Lower lobe of right lung (tissue), 2 donors: ENCODE results near the gene CDC42EP2. TPM values are rescaled to one million over a fixed set of nuclear protein-coding genes. Genes with fewer than 3 reads are reported as not detected.

Source experiments
- ATAC-seq, 2 donors: fragments of 200-7000 bp; cut with Tn5 transposase; one replicate each; pipeline ENCODE4 v1.9.1; 2020 to 2022; ENCODE audit warnings: mild to moderate bottlenecking in 2 of 2, moderate library complexity in 2 of 2
- DNase-seq: peaks from one replicate; pipeline ENCODE4 v3.0.0-alpha.2; 2020
- H3K27ac ChIP-seq: fragments of 200-600 bp; one replicate; pipeline ENCODE4 v1.8.0; 2022
- H3K27me3 ChIP-seq: fragments of 200-600 bp; one replicate; pipeline ENCODE4 v1.8.0; 2022; ENCODE audit warnings: low read depth
- H3K36me3 ChIP-seq: fragments of 200-600 bp; one replicate; pipeline ENCODE4 v1.8.0; 2022; ENCODE audit warnings: mild to moderate bottlenecking
- H3K4me1 ChIP-seq: fragments of 200-600 bp; one replicate; pipeline ENCODE4 v1.8.0; 2022
- H3K4me3 ChIP-seq: fragments of 200-600 bp; one replicate; pipeline ENCODE4 v1.8.0; 2022; ENCODE audit warnings: mild to moderate bottlenecking
- H3K9me3 ChIP-seq: fragments of 200-600 bp; one replicate; pipeline ENCODE4 v1.8.0; 2022
- CTCF ChIP-seq: fragments of 200-600 bp; IDR thresholded peaks from one replicate; pipeline ENCODE4 v1.8.0; 2022; ENCODE audit warnings: antibody characterized with exemption, mild to moderate bottlenecking
- intact Hi-C: fragments of 100-400 bp; cut with DNase I; formaldehyde crosslinking; loops from one replicate; pipeline ENCODE4 v1.11.0; 2022
- total RNA-seq: library from RNA; stranded (reverse); fragmentation: NEBNext Ultra II Directional; extraction: Animal tissue kit (Norgen Biotek cat#: 25700); gene quantifications from one replicate; pipeline ENCODE4 v1.2.1, GENCODE V29; 2021
- donor health status: DM: no; HTN: yes; CAD: no; lungs with severe emphysema.

The CDC42EP2 gene
- total RNA-seq, 1 donor from 2014 or later, result 17.0 TPM

- ATAC-seq (no peak), DNase-seq (no peak)
- peaks cover 36% of the 10 kb centered on the region for H3K4me1 ChIP-seq
- no peak for TF ChIP-seq CTCF
- no peak overlapping the region for H3K27ac ChIP-seq
- H3K36me3 ChIP-seq, result no peaks in the 10 kb centered on the region
- intact Hi-C loops, result no loop called here
- H3K27me3 ChIP-seq, result no peaks in the 10 kb centered on the region
- no peaks in the 10 kb centered on the region for H3K9me3 ChIP-seq
- H3K4me3 ChIP-seq, result no peak overlapping the region
Measured at GRCh38 chr11:65304110-65304509, 10.6 kb upstream of the CDC42EP2 start.

- H3K27me3 ChIP-seq, result no peaks in the 10 kb centered on the region
- no peak for TF ChIP-seq CTCF
- H3K36me3 ChIP-seq, result no peaks in the 10 kb centered on the region
- H3K4me3 ChIP-seq, result no peak overlapping the region
- peaks cover 38% of the 10 kb centered on the region for H3K4me1 ChIP-seq
- no peak overlapping the region for H3K27ac ChIP-seq
- intact Hi-C loops, result no loop called here
- ATAC-seq (no peak), DNase-seq (no peak)
- H3K9me3 ChIP-seq, result no peaks in the 10 kb centered on the region
Measured at GRCh38 chr11:65304613-65305012, 10.1 kb upstream of the CDC42EP2 start.

- Histone ChIP-seq H3K36me3 (no peaks in the 10 kb centered on the region), H3K4me3 (no peak overlapping the region), H3K4me1 (peaks cover 49% of the 10 kb centered on the region), H3K27me3 (no peaks in the 10 kb centered on the region), H3K9me3 (no peaks in the 10 kb centered on the region), H3K27ac (peak overlapping the region; percentile 6)
- no peak for DNase-seq
- peak in 1 of 2 donors; percentile 48 for ATAC-seq
- no peak for TF ChIP-seq CTCF
- intact Hi-C loops, result no loop called here
Measured at GRCh38 chr11:65305501-65306268, 9.0 kb upstream of the CDC42EP2 start.

- intact Hi-C loops, result no loop called here
- no peaks in the 10 kb centered on the region for H3K9me3 ChIP-seq
- no peak overlapping the region for H3K4me3 ChIP-seq
- no peak for TF ChIP-seq CTCF
- no peaks in the 10 kb centered on the region for H3K36me3 ChIP-seq
- H3K4me1 ChIP-seq, result peaks cover 47% of the 10 kb centered on the region
- peak overlapping the region; percentile 59 for H3K27ac ChIP-seq
- DNase-seq (no peak), ATAC-seq (no peak)
- H3K27me3 ChIP-seq, result no peaks in the 10 kb centered on the region
Measured at GRCh38 chr11:65307298-65308229, 7.1 kb upstream of the CDC42EP2 start.

GRCh38 chr11:65308281-65308891 is 6.3 kb upstream of the CDC42EP2 start:
- Histone ChIP-seq H3K4me1 (peaks cover 50% of the 10 kb centered on the region), H3K36me3 (no peaks in the 10 kb centered on the region), H3K4me3 (no peak overlapping the region), H3K9me3 (no peaks in the 10 kb centered on the region), H3K27me3 (no peaks in the 10 kb centered on the region), H3K27ac (peak overlapping the region; percentile 59)
- DNase-seq (peak; percentile 65), ATAC-seq (peak; percentile 50 to 54)
- TF ChIP-seq CTCF, result no peak
- intact Hi-C loops, result no loop called here
